Measurements from ENCODE around the gene RAP1B.

DNA sequence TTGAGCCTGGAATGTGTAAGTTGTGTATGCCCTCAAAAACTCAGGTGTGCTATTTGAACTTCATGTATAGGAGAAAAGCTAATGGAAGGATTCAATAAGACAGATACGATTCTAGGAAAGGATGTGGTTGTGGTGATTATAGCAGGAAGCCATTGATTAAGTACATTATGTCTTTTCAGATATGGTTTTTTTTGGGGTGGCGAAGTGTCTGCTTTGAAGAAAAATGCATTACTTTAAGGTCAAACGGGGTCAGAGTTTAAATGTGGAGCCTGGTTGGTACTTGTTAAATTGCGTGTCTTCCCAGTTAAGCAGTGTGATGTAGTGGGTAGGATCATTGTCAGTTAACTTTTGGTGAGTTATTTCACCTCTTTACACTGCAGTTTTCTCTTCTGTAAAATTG is 63.1 kb downstream of the RAP1B start:
- TF ChIP-seq POLR2A (IDR thresholded peaks at IDR 0.05): no peak
- TF ChIP-seq, protein P1, sequence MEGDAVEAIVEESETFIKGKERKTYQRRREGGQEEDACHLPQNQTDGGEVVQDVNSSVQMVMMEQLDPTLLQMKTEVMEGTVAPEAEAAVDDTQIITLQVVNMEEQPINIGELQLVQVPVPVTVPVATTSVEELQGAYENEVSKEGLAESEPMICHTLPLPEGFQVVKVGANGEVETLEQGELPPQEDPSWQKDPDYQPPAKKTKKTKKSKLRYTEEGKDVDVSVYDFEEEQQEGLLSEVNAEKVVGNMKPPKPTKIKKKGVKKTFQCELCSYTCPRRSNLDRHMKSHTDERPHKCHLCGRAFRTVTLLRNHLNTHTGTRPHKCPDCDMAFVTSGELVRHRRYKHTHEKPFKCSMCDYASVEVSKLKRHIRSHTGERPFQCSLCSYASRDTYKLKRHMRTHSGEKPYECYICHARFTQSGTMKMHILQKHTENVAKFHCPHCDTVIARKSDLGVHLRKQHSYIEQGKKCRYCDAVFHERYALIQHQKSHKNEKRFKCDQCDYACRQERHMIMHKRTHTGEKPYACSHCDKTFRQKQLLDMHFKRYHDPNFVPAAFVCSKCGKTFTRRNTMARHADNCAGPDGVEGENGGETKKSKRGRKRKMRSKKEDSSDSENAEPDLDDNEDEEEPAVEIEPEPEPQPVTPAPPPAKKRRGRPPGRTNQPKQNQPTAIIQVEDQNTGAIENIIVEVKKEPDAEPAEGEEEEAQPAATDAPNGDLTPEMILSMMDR (IDR thresholded peaks at IDR 0.05): no peak

Data from adrenal gland (tissue), 5 donors.